ENCODE measurements around the gene GNG13. TPM values are rescaled to one million over a fixed set of nuclear protein-coding genes. Genes with fewer than 3 reads are reported as not detected.

GNG13 gene
- total RNA-seq, 1 experiment from 2014 or later: not detected

DNA sequence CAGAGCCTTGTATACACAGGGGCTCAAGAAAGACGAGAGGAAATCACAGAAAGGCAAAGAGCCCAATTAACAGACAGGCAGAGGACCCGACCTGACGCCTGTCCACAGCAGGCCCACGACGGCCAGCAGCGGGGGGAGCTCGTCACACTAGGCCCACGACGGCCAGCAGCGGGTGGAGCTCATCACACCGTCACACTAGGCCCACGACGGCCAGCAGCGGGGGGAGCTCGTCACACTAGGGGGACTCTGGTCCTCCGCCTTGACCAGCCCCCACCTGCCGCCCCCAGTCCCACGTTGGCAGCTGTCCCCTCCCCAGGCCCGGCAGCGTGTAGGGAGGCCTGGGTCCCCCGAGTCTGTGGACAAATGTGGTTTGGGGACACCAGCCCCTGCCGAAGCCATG, 23.7 kb upstream of the GNG13 start:
- H3K79me2 ChIP-seq (ENCODE audit: low read length): no peaks in the 10 kb centered on the region
- no peak overlapping the region for H3K9ac ChIP-seq (ENCODE audit: low read length)
- intact Hi-C loops (cut with micrococcal nuclease): no loop called here
- H3K27ac ChIP-seq (ENCODE audit: low read length): no peak overlapping the region
- TF ChIP-seq EZH2phosphoT487 (IDR thresholded peaks at IDR 0.05; ENCODE audit: borderline replicate concordance, low read length) (no peak), EZH2 (IDR thresholded peaks at IDR 0.05; ENCODE audit: low read length, unreplicated experiment) (no peak)
- TF ChIP-seq, protein P1, sequence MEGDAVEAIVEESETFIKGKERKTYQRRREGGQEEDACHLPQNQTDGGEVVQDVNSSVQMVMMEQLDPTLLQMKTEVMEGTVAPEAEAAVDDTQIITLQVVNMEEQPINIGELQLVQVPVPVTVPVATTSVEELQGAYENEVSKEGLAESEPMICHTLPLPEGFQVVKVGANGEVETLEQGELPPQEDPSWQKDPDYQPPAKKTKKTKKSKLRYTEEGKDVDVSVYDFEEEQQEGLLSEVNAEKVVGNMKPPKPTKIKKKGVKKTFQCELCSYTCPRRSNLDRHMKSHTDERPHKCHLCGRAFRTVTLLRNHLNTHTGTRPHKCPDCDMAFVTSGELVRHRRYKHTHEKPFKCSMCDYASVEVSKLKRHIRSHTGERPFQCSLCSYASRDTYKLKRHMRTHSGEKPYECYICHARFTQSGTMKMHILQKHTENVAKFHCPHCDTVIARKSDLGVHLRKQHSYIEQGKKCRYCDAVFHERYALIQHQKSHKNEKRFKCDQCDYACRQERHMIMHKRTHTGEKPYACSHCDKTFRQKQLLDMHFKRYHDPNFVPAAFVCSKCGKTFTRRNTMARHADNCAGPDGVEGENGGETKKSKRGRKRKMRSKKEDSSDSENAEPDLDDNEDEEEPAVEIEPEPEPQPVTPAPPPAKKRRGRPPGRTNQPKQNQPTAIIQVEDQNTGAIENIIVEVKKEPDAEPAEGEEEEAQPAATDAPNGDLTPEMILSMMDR (conservative IDR thresholded peaks at IDR 0.05; ENCODE audit: low read depth, low read length): no peak
- H3K36me3 ChIP-seq (ENCODE audit: low read depth, low read length): no peaks in the 10 kb centered on the region
- H3K4me1 ChIP-seq (ENCODE audit: insufficient read depth, low read length): no peaks in the 10 kb centered on the region
- no peaks in the 10 kb centered on the region for H4K20me1 ChIP-seq (ENCODE audit: low read length)
- DNase-seq: no peak
- no peaks in the 10 kb centered on the region for H3K9me2 ChIP-seq (replicated peaks; ENCODE audit: low read length)
- no peak overlapping the region for H3K4me2 ChIP-seq (ENCODE audit: low read length)
- H3K27me3 ChIP-seq (ENCODE audit: low read length): no peaks in the 10 kb centered on the region
- BruUV-seq (replicated peaks): no TSS peak
- no peak overlapping the region for H3K4me3 ChIP-seq (ENCODE audit: low read length)
- H2AFZ ChIP-seq (ENCODE audit: low read length): no peak overlapping the region
- ATAC-seq: no peak
- H3K9me3 ChIP-seq (ENCODE audit: low read length): no peaks in the 10 kb centered on the region
- CTCF ChIA-PET: no interaction called here
- POLR2A ChIA-PET (ENCODE audit: unreplicated experiment): no interaction called here
- no peaks in the 10 kb centered on the region for H3F3A ChIP-seq (ENCODE audit: low read length, unreplicated experiment)

DNA sequence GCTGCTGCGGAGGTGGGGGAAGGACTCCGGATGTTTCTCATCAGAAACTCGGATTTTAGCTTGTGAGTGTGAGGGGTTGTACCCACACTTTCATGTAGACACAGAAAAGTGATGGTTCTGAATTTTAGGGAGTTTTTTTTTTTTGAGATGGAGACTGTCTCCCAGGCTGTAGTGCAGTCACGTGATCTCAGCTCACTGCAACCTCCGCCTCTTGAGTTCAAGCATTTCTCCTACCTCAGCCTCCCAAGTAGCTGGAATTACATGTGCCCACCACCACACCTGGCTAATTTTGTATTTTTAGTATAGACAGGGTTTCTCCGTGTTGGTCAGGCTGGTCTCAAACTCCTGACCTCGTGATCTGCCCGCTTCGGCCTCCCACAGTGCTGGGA, 22.4 kb upstream of the GNG13 start:
- no peak overlapping the region for H2AFZ ChIP-seq (ENCODE audit: low read length)
- ChIA-PET POLR2A (ENCODE audit: unreplicated experiment) (no interaction called here), CTCF (no interaction called here)
- no peaks in the 10 kb centered on the region for H3K27me3 ChIP-seq (ENCODE audit: low read length)
- no TSS peak for BruUV-seq (replicated peaks)
- H3K27ac ChIP-seq (ENCODE audit: low read length): no peak overlapping the region
- no peaks in the 10 kb centered on the region for H3K9me3 ChIP-seq (ENCODE audit: low read length)
- H3K4me3 ChIP-seq (ENCODE audit: low read length): no peak overlapping the region
- no peaks in the 10 kb centered on the region for H3K79me2 ChIP-seq (ENCODE audit: low read length)
- H3K36me3 ChIP-seq (ENCODE audit: low read depth, low read length): no peaks in the 10 kb centered on the region
- no peak for TF ChIP-seq EZH2phosphoT487 (IDR thresholded peaks at IDR 0.05; ENCODE audit: borderline replicate concordance, low read length)
- TF ChIP-seq EZH2 (IDR thresholded peaks at IDR 0.05; ENCODE audit: low read length, unreplicated experiment): no peak
- TF ChIP-seq, protein P1 (conservative IDR thresholded peaks at IDR 0.05; ENCODE audit: low read depth, low read length): no peak
- no peak overlapping the region for H3K4me2 ChIP-seq (ENCODE audit: low read length)
- intact Hi-C loops (cut with micrococcal nuclease): no loop called here
- H3F3A ChIP-seq (ENCODE audit: low read length, unreplicated experiment): no peaks in the 10 kb centered on the region
- H3K9me2 ChIP-seq (replicated peaks; ENCODE audit: low read length): no peaks in the 10 kb centered on the region
- no peak for ATAC-seq
- no peak overlapping the region for H3K9ac ChIP-seq (ENCODE audit: low read length)
- no peak for DNase-seq
- no peaks in the 10 kb centered on the region for H3K4me1 ChIP-seq (ENCODE audit: insufficient read depth, low read length)
- no peaks in the 10 kb centered on the region for H4K20me1 ChIP-seq (ENCODE audit: low read length)

DNA sequence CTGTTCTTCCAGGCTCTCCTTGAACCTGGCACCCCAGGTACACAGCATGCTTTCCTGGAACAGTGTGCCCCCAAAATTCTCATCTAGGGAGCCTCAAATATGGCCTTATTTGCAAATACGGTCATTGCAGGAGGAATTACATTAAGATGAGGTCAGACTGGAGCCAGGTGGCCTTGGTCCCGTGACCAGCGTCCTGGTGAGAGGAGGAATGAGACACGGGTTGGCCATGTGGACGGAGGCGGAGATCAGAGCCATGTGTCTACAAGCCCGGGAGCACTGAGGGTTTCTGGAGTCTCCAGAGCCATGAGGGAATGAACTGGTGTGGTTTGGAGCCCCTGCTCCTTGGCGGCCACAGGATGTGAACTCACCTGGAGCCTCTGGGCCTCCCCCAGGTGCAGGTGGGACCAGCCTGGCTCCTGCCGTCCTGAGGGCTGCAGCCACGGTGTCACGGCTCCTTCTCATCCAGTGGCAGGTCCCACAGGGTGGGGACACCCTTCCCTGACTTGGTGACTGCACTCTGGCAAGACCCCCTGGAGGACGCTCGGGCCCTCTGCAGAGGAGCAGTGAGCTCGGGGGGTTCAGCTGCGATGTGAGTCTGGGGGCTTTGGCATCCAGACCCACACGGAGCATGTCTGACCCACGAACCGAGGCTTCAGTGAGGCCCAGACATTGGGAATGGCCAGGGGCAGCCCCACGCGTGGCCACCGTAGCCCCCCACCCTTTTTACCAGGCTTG, 21.8 kb upstream of the GNG13 start:
- H3F3A ChIP-seq (ENCODE audit: low read length, unreplicated experiment): no peaks in the 10 kb centered on the region
- no peaks in the 10 kb centered on the region for H4K20me1 ChIP-seq (ENCODE audit: low read length)
- no peaks in the 10 kb centered on the region for H3K27me3 ChIP-seq (ENCODE audit: low read length)
- no peak for TF ChIP-seq EZH2 (IDR thresholded peaks at IDR 0.05; ENCODE audit: low read length, unreplicated experiment)
- TF ChIP-seq, protein P1 (conservative IDR thresholded peaks at IDR 0.05; ENCODE audit: low read depth, low read length): no peak
- no peak for TF ChIP-seq EZH2phosphoT487 (IDR thresholded peaks at IDR 0.05; ENCODE audit: borderline replicate concordance, low read length)
- BruUV-seq (replicated peaks): no TSS peak
- no peaks in the 10 kb centered on the region for H3K9me3 ChIP-seq (ENCODE audit: low read length)
- ATAC-seq (no peak), DNase-seq (no peak)
- CTCF ChIA-PET: no interaction called here
- intact Hi-C loops (cut with micrococcal nuclease): no loop called here
- no peaks in the 10 kb centered on the region for H3K79me2 ChIP-seq (ENCODE audit: low read length)
- no peak overlapping the region for H3K9ac ChIP-seq (ENCODE audit: low read length)
- no peaks in the 10 kb centered on the region for H3K4me1 ChIP-seq (ENCODE audit: insufficient read depth, low read length)
- H2AFZ ChIP-seq (ENCODE audit: low read length): no peak overlapping the region
- no peak overlapping the region for H3K4me2 ChIP-seq (ENCODE audit: low read length)
- H3K4me3 ChIP-seq (ENCODE audit: low read length): no peak overlapping the region
- POLR2A ChIA-PET (ENCODE audit: unreplicated experiment): no interaction called here
- H3K36me3 ChIP-seq (ENCODE audit: low read depth, low read length): no peaks in the 10 kb centered on the region
- H3K9me2 ChIP-seq (replicated peaks; ENCODE audit: low read length): no peaks in the 10 kb centered on the region
- no peak overlapping the region for H3K27ac ChIP-seq (ENCODE audit: low read length)

All from PC-3 (cell line).